Measurements from ENCODE around the gene CDON.

Gene CDON

DNA sequence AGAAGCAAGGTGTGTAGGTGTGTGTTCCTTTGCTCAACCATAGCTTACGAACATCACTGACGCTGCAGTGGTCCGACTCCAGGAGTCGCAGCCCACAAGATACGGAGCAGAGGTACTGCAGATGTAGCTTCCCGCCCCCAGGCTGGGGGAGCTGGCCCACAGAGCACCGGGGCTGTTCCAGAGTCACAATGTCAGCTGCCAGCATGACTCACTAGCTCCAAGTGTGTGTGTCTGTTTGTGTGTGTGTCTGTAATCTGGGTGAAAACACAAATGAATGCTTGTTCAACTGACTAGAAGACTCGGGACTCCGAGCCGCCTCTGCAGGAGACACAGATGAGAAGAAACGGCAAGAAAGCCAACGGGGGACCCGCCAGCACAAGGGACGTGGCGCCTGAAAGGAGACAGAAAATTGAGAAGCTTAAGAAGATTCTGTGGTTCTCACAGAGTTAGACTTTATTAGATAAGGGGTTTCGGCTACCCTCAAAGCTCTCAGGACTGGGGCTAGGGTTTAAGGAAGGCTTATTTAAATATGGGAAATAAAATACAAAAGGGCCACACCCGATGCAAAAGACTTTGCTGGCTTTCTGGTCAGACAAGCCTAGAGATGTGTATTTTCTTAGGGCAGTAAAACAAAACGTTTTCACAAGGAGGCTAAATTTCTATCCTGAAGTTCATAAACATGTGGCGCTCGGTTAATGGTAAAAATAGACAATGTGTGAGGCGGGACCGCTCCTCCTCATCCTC, 106.1 kb downstream of the CDON start:
- no peak for DNase-seq (ENCODE audit: low spot score)

GRCh38 chr11:125955856-125956255, 106.8 kb downstream of the CDON start:
- DNase-seq (ENCODE audit: low spot score): no peak

DNA sequence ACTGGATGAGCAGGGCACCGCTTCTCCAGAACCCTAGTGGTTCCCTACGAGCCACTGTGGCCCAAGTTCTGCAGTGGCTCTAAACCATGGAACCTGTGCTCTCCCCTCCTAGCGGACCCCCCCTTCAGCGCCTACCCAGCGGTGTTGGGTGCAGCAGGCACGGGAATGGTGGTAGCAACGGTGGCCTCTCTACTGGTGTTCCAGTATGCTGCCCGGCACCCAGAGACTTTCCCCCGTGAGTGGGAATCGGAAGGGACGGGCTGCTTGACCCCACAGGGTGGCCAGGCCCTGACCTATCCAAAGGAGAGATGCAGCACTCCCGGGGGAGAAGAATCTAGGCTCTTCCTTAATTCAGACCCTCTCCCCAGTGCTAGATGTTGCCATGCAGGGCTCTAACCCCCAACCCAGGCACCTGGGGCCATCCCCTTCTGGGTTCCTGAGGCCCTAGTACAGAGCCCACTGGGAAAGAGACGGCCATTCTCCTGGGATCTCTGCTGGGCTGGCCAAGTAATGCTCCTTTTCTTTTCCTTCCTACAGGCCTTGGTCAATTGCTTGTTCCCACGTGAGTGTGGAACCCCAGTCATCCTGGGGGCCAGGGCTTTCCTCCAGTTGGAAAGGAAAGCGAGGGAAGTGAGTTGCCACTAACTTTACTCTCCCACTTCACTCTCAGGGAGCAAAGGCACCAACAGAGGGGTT, 107.6 kb downstream of the CDON start:
- DNase-seq (ENCODE audit: low spot score): no peak

DNA sequence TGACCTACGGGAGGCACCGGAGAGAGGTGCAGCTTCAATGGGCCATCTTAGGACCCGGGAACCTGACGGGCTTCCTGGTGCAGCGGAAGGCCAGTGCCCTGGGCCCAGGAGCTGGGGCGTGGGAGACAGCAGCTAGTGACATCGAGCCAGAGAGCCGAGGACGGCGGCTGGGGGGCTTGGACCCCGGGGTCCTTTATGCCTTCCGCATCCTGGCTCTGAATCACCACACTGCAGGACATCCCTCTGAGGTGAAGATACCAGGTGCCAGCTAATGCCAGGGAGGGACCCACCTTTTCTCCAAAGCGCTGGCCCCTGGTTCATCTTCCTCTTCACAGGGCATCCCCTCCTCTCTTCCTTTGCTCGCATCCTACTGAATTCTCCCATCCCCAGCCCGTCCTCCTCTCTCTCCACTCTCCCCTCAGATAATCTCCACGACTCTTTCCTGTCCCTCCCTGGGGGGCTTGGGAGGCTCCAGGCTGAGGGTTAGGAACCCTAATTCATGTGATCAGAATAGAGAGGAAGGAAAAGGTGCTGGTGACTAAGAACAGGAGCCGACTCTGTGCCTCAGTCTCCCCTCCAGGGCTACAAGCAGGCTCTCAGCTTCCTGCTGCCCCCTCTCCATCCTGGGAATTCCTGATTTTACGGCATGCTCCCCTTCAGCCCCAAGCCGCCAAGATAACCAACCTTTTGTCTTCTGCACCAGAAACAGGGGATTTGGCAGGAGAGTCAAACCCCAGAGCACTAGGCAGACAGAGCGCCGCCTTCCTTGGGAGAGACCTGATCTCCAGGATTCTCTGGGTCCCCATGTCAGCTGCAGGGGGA, 108.3 kb downstream of the CDON start:
- no peak for DNase-seq (ENCODE audit: low spot score)

GRCh38 chr11:125953401-125953935, 109.2 kb downstream of the CDON start:
- no peak for DNase-seq (ENCODE audit: low spot score)

- no peak for DNase-seq (ENCODE audit: low spot score)
Observed at GRCh38 chr11:125952973-125953372, 109.7 kb downstream of the CDON start.

- no peak for DNase-seq (ENCODE audit: low spot score)
Observed at GRCh38 chr11:125952559-125952958, 110.1 kb downstream of the CDON start.

DNA sequence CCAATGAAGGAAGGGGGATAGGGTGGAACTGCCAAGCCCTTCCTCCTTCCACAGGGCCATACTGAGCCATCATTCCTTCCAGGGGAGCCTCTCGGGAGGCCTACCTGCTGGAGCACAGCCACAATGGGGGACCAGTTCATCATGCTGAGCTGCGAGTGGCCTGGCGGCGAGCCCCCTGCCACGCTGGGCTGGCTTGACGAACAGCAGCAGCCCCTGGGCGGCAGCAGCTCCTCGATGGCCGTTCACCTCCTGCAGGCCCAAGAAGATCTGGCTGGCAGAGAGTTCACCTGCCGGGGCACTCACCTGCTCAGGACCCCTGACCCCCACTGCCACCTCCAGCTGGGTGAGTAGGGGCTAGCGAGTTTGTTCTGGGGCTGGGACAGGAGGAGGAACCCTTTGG, 110.9 kb downstream of the CDON start:
- DNase-seq (ENCODE audit: low spot score): no peak

GRCh38 chr11:125950696-125951651, 111.7 kb downstream of the CDON start:
- peak; percentile 62 for DNase-seq (ENCODE audit: low spot score)

GRCh38 chr11:125950178-125950490, 112.5 kb downstream of the CDON start:
- DNase-seq (ENCODE audit: low spot score): no peak

DNA sequence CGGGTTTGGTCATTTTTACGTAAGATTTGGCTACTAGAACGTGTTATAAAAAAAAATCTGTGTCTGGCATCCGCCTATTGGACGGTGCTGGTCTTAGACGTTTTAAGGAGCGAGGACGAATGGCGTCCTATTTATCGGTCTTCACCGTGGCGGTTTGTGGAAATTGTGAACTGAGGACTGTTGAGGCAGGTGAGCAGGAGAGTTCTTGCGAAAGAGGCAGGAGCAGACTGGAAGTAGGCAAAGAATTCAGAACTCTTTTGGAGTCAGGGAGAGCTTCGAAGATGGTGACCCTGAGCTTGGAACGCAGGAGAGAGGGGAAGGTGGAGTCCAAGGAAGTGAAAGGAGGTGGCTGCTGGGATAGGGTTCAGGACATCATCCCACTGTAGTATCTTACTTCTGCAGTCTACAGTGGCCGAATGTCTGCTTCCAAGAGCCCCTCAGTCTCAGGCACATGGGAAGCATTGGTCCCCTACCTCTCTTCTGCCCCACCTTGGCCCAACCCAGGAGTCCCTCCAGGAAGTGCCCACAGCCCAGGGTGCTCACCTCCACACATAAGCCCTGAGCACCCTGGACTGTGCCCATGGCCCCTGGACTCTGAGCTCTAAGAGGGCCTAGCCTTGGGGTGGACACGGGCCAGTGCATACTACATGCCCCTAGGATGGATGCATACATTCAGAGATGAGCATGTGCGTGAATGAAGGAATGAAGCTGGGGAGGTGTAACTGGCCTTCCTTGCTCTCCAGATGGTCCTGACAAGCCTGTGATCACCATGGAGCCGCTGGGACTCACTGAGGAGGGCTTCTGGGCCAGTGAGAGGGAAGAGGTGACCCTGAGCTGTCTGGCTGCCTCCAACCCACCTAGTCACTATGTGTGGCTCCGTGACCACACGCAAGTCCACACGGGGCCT, 113.1 kb downstream of the CDON start:
- DNase-seq (ENCODE audit: low spot score): no peak

- DNase-seq (ENCODE audit: low spot score): no peak
Observed at GRCh38 chr11:125948278-125949051, 114.2 kb downstream of the CDON start.

- DNase-seq (ENCODE audit: low spot score): no peak
Observed at GRCh38 chr11:125947419-125948277, 115.0 kb downstream of the CDON start.

GRCh38 chr11:125946712-125947418, 115.8 kb downstream of the CDON start:
- DNase-seq (ENCODE audit: low spot score): no peak

- DNase-seq (ENCODE audit: low spot score): no peak
Observed at GRCh38 chr11:125945797-125946520, 116.7 kb downstream of the CDON start, which contains the start of gene VSIG10L2. Gene VSIG10L2 (plus strand): TSS chr11:125946044. CDS start chr11:125946056, 12 bp downstream.

- DNase-seq (ENCODE audit: low spot score): no peak
Observed at GRCh38 chr11:125945011-125945796, 117.5 kb downstream of the CDON start.

All from AG08395 (cell line).